Stimulated activated CD4-positive, alpha-beta T cell treated with anti-CD3 and anti-CD28 coated beads, Interleukin-15, amount 100 ng/mL, for 24 hours (primary cell): Measurements from ENCODE around the gene ADAMTS19.

ENCODE experiments used
- DNase-seq: peaks from one replicate; pipeline ENCODE4 v3.0.0-alpha.2; 2020

Gene ADAMTS19

DNA sequence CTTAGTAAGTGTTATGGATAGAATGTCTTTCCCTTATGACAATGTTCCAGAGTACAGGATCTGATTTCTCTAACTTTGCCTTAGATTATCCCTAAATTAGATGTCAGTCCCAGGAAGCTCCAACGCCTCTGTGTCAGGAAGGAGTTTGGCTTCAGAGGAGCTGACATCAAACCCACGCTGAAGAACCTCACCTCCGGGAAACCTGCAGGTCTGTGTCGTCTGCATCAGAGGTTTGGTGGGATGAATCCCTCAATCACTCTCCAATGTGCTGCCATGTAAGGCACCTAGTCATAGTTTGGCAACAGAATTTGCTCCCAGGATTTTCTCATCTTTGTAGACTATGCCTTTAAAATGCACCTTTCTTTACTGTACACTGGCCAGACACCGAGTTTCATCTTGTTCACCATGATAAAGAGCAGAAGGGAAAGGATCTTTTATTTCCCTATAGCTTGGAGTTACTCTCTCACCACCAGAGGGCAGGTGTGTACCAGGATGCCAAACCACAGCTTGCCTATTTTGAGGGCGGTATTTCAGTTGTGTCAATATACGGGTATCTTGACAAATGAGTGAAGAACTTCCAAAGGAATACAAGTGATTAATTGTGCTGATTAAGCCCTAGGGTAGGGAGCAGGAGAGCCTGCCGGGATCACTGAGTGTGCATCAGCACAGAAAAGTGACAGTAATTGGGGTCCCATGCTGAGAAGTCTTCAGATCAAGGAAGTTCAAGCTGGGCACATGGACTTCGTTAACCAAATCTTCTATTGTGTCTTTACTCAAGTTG is 311.1 kb downstream of the ADAMTS19 start:
- DNase-seq: peak; percentile 63

DNA sequence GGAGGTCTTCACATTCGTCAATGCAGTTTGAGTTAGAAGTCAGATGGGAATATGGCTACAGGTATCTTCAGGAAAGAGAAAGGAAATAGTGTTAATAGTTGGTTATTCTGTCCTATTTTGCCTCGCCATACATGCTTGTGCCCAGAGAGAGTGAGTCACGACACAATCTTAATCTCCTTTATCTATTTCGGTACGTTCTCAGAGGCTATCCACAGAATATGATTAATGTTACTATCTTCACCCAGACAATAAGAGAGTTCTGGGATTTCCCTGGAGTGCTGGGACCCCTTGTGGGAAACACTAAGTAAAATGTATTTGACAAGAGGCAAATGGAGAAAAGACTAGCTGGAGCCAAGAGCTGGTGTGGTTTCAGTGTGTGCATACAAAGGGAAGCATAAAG is 313.3 kb downstream of the ADAMTS19 start:
- no peak for DNase-seq

DNA sequence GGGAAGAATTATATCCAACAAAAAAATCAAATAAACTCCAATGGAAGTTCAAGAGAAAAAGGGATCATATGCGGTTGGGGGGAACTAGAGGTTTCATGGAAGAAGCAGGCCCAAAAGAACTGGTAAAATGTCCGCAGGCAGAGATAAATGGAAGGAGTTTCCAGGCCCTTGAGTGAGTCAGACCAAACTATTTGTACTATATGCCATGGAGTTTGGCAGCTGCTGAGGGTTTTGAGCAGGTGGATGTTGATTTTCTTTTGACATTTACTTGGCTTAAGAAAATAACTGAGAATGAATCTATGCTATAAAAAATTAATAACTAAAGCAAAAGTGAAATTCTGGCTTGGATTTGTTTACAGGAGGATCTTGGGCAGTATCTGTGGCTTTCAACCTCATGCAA is 321.5 kb downstream of the ADAMTS19 start:
- no peak for DNase-seq
